Skeletal muscle tissue (tissue), 4 donors: ENCODE results near the gene ITGA7. TPM values are rescaled to one million over a fixed set of nuclear protein-coding genes. Genes with fewer than 3 reads are reported as not detected.

Experiments used
- H3K27ac ChIP-seq: one replicate; pipeline ENCODE4 v1.7.0; 2013; ENCODE audit warnings: mild to moderate bottlenecking, low read depth, low read length, inconsistent platforms
- H3K27me3 ChIP-seq, 3 donors: one replicate each; pipeline ENCODE4 v1.7.0; 2013; ENCODE audit warnings: low read length in 3 of 3; ENCODE audit not compliant: control insufficient read depth in 3 of 3, insufficient read depth in 3 of 3
- H3K36me3 ChIP-seq, 3 donors: one replicate each; pipeline ENCODE4 v1.7.0; 2013; ENCODE audit warnings: low read length in 3 of 3; ENCODE audit not compliant: control insufficient read depth in 3 of 3, insufficient read depth in 3 of 3
- H3K4me1 ChIP-seq, 3 donors: one replicate each; pipeline ENCODE4 v1.7.0; 2013; ENCODE audit warnings: low read length in 3 of 3, mild to moderate bottlenecking in 3 of 3; ENCODE audit not compliant: control insufficient read depth in 3 of 3, insufficient read depth in 3 of 3
- H3K4me3 ChIP-seq, 3 donors: one replicate each; pipeline ENCODE4 v1.7.0; 2013; ENCODE audit warnings: low read length in 3 of 3
- H3K9ac ChIP-seq, 3 donors: one replicate each; pipeline ENCODE4 v1.7.0; 2013; ENCODE audit warnings: low read length in 3 of 3, mild to moderate bottlenecking in 3 of 3, moderate library complexity in 2 of 3, low read depth in 1 of 3
- H3K9me3 ChIP-seq, 3 donors: one replicate each; pipeline ENCODE4 v1.7.0; 2013; ENCODE audit warnings: low read length in 3 of 3; ENCODE audit not compliant: control insufficient read depth in 3 of 3
- total RNA-seq: library from RNA; depleted of rRNA; stranded (reverse); fragments of >200 nt; gene quantifications from one replicate; pipeline ENCODE4 v1.2.3, GENCODE V29; 2014
- donor health status: Osteomylitis.

ITGA7 gene
- total RNA-seq, 1 donor from 2014 or later = 123 TPM

DNA sequence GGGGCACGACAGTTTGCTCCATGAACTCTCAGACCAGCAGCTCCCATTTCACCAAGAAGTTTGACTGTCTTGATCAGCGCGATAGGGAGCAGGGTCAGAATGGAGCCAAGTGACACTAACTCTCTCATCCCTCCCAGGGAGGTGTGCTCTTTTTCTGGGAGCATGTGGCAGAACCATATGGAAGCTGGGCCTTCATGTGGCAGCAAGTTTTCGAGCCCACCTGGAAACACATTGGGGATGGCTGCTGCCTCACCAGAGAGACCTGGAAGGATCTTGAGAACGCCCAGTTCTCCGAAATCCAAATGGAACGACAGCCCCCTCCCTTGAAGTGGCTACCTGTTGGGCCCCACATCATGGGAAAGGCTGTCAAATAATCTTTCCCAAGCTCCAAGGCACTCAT is 24.0 kb downstream of the ITGA7 start:
- Histone ChIP-seq H3K27me3 (peaks cover 0 to 5% (median 0%) of the 10 kb centered on the region in 3 donors), H3K4me3 (no peak overlapping the region), H3K36me3 (peaks cover 30 to 33% (median 30%) of the 10 kb centered on the region in 3 donors), H3K9ac (no peak overlapping the region), H3K27ac (no peak overlapping the region), H3K9me3 (no peaks in the 10 kb centered on the region), H3K4me1 (peaks cover 8 to 35% (median 16%) of the 10 kb centered on the region in 3 donors)

DNA sequence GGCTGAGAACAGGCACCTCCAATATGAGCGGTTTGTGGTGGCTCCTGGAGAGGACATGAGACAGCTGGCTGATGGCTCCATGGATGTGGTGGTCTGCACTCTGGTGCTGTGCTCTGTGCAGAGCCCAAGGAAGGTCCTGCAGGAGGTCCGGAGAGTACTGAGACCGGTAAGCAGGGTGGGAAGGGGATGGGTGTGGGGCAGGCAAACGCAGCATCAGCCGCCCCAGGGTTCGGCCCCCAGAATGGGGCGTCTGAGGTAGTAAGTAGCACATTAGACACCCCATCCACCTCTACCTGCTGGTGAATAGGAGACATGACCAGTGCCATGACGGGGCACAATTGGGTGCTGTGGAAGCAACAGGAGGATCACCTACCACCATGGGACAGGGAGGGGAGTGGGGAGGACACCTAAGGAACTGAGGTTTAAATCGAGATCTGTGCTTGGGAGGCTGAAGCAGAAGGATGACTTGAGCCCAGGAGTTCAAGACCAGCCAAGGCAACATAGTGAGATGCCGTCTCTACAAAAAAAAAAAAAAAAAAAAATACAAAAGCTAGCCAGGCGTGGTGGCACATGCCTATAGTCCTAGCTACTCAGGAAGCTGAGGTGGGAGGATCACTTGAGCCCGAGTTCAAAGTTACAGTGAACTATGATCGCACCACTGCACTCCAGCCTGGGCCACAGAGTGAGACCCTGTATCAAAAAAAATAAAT is 25.5 kb downstream of the ITGA7 start:
- H3K4me3 ChIP-seq = peak overlapping the region; percentile 63 to 76 (median 63)
- peak overlapping the region; percentile 59 to 76 (median 67) for H3K9ac ChIP-seq
- no peaks in the 10 kb centered on the region for H3K9me3 ChIP-seq
- H3K36me3 ChIP-seq = peaks cover 19 to 22% (median 21%) of the 10 kb centered on the region in 3 donors
- peaks cover 0 to 5% (median 0%) of the 10 kb centered on the region in 3 donors for H3K27me3 ChIP-seq
- H3K27ac ChIP-seq = peak overlapping the region; percentile 80
- peaks cover 8 to 35% (median 16%) of the 10 kb centered on the region in 3 donors for H3K4me1 ChIP-seq

DNA sequence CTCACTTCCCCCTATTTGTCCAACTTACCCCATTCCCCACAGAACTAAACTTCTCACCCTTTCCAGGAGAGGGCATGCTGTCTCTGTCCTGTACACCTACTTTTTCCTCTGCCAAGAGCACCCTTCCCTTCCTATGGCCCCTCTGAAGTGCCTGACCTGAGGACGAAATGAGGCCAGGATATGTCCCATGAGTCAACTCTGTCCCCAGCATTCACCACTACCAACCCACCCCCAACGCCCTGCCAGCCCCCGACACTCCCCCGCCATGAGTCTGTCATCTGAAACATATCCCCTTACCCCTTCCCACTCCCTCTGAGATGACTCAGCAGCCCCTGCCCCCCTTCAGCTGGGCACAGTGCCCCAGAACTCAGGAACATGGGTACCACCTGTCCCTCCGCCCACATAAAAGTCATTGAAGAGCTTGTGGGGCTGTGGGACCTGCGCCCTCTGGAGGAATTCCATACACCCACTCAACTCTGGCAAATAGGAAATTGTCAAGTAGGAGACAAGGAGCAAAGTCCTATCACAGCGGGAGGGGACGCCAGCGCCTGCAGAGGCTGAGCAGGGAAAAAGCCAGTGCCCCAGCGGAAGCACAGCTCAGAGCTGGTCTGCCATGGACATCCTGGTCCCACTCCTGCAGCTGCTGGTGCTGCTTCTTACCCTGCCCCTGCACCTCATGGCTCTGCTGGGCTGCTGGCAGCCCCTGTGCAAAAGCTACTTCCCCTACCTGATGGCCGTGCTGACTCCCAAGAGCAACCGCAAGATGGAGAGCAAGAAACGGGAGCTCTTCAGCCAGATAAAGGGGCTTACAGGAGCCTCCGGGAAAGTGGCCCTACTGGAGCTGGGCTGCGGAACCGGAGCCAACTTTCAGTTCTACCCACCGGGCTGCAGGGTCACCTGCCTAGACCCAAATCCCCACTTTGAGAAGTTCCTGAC is 26.3 kb downstream of the ITGA7 start:
- H3K4me3 ChIP-seq = peak overlapping the region; percentile 63 to 76 (median 63)
- H3K4me1 ChIP-seq = peaks cover 8 to 30% (median 16%) of the 10 kb centered on the region in 3 donors
- peak overlapping the region; percentile 59 to 76 (median 67) for H3K9ac ChIP-seq
- peak overlapping the region; percentile 80 for H3K27ac ChIP-seq
- peaks cover 0 to 5% (median 0%) of the 10 kb centered on the region in 3 donors for H3K27me3 ChIP-seq
- peaks cover 13 to 18% (median 16%) of the 10 kb centered on the region in 3 donors for H3K36me3 ChIP-seq
- H3K9me3 ChIP-seq = no peaks in the 10 kb centered on the region

DNA sequence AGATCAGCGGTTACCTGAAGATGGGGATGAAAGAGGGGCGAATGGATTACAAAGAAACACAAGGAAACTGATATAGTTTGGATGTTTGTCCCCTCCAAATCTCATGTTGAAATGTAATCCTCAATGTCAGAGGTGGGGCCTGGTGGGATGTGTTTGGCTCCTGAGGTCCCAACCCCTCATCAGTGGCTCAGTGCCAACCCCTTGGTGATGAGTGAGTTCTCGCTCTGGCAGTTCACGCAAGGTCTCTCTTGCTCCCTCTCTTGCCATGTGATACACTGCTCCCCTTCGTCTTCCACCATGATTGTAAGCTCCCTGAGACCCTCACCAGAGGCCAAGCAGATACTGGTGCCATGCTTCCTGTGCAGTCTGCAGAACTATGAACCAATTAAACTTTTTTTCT is 28.0 kb downstream of the ITGA7 start:
- no peak overlapping the region for H3K9ac ChIP-seq
- no peak overlapping the region for H3K4me3 ChIP-seq
- H3K27ac ChIP-seq = no peak overlapping the region
- peaks cover 0 to 5% (median 0%) of the 10 kb centered on the region in 3 donors for H3K27me3 ChIP-seq
- H3K36me3 ChIP-seq = peaks cover 0 to 2% (median 2%) of the 10 kb centered on the region in 3 donors
- H3K9me3 ChIP-seq = no peaks in the 10 kb centered on the region
- H3K4me1 ChIP-seq = peaks cover 8 to 26% (median 16%) of the 10 kb centered on the region in 3 donors

DNA sequence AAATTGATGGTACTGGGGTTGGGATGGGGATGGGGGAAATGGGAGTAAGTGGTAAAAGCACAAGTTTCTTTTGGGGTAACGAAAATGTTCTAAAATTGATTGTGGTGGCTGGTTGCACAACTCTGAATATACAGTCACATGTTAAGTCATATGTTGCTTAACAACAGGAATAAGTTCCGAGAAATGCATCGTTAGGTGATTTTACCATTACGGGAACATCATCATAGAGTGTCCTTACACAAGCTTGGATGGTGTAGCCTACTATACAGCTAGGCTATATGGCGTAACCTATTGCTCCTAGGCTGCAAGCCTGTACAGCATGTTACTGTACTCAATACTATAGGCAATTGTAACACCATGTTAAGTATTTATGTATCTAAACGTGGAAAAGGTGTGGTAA is 31.0 kb downstream of the ITGA7 start:
- H3K36me3 ChIP-seq = no peaks in the 10 kb centered on the region
- H3K9me3 ChIP-seq = no peaks in the 10 kb centered on the region
- no peak overlapping the region for H3K9ac ChIP-seq
- peaks cover 0 to 2% (median 0%) of the 10 kb centered on the region in 3 donors for H3K27me3 ChIP-seq
- peaks cover 5 to 6% (median 6%) of the 10 kb centered on the region in 3 donors for H3K4me1 ChIP-seq
- no peak overlapping the region for H3K27ac ChIP-seq
- H3K4me3 ChIP-seq = no peak overlapping the region

DNA sequence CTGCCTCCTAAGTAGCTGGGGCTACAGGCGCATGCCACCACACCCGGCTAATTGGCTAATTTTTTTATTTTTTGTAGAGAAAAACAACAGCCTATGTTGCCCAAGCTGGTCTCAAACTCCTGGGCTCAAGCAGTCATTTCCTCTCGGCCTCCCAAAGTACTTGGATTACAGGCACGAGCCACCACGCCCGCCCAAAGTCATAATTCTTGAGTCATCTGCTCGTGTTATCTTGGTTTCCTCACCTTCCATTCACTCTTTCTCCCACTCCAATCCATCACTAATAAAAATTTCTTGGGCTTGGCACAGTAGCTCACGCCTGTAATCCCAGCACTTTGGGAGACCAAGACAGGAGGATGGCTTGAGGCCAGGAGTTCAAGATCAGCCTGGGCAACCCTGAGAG is 32.0 kb downstream of the ITGA7 start:
- Histone ChIP-seq H3K4me3 (no peak overlapping the region), H3K9ac (no peak overlapping the region), H3K27ac (no peak overlapping the region), H3K4me1 (no peaks in the 10 kb centered on the region), H3K36me3 (no peaks in the 10 kb centered on the region), H3K9me3 (no peaks in the 10 kb centered on the region), H3K27me3 (no peaks in the 10 kb centered on the region)

DNA sequence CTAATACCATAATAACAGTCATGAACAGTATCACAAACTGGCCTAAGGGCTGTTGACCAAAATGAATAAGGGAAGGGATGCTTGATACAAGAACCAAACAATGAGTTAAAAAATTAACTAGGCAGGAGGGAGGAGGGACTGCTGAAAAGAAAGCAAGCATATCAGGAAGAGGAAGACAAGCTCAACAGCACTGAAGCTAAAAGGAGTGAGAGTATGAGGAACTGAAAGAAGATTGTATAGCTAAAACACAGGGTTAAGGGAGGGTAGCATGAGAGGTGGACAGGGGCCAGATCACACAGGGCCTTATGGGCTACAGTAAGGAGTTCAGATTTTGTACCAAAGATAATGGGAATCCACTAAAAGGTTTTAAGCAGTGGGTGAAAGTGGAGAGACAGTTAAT is 34.1 kb downstream of the ITGA7 start:
- Histone ChIP-seq H3K27ac (no peak overlapping the region), H3K27me3 (no peaks in the 10 kb centered on the region)

DNA sequence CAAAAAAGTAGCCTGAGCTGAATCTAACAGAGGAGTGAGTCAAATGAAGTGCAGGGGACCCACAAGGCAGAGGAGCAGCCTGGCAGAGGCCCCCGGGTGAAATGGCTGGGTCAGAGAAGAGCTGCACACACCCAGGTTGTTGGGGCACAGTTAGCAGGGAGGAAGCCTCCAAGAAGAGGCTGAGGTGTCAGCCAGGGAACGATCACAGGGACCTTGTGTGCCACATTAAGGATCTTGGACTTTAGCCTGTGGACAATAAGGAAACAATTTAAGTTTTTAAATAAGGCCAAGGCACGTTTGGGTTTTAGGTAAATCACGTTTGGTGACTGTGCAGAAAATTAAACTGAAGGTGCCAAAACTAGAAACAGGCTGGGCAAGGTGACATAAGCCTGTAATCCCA is 36.0 kb downstream of the ITGA7 start:
- H3K36me3 ChIP-seq = no peaks in the 10 kb centered on the region
- no peak overlapping the region for H3K4me3 ChIP-seq
- no peaks in the 10 kb centered on the region for H3K4me1 ChIP-seq
- no peak overlapping the region for H3K9ac ChIP-seq
- no peaks in the 10 kb centered on the region for H3K9me3 ChIP-seq
- H3K27ac ChIP-seq = no peak overlapping the region
- H3K27me3 ChIP-seq = no peaks in the 10 kb centered on the region

More for the DNA sequence above, 34.1 kb downstream of the ITGA7 start:
- H3K9me3 ChIP-seq = no peaks in the 10 kb centered on the region
- H3K4me1 ChIP-seq = no peaks in the 10 kb centered on the region
- H3K4me3 ChIP-seq = no peak overlapping the region
- no peaks in the 10 kb centered on the region for H3K36me3 ChIP-seq
- no peak overlapping the region for H3K9ac ChIP-seq

DNA sequence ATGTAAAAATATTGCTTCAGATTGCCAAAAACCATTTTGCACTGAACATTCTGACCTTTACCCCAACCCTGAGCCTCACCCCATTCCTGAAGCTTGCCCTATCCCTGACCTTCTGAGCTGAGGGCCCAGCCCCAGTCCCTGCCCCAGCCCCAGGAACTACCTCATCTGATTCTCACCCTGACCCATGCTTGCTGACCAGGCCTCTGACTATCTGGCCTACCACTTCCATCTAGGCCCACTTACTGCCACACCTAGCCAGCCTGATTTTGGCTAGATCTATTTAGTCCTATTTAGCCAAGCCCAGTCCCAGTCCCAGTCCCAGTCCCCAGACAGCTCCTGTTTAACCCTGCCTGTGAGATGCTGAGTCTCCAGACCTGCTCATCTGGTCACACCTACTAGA is 37.4 kb downstream of the ITGA7 start:
- no peak overlapping the region for H3K9ac ChIP-seq
- no peak overlapping the region for H3K27ac ChIP-seq
- no peaks in the 10 kb centered on the region for H3K27me3 ChIP-seq
- no peaks in the 10 kb centered on the region for H3K4me1 ChIP-seq
- H3K9me3 ChIP-seq = no peaks in the 10 kb centered on the region
- H3K4me3 ChIP-seq = no peak overlapping the region
- H3K36me3 ChIP-seq = no peaks in the 10 kb centered on the region

DNA sequence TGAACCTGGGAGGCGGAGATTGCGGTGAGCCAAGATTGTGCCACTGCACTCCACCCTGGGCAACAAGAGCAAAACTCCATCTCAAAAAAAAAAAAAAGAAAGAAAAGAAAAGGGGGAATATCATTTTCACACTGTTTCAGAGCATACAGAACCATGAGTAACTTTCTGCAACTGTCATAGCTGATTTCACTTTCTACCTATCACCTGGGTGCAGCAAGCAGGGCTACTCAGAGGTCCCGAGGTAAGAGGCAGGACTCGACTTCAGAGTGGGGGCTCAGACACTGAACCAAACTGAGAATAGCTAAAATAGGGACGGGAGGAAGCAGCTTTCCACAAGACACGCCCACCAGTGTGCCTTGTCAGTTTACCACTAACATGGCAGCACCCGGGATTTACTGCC is 41.2 kb downstream of the ITGA7 start:
- Histone ChIP-seq H3K4me1 (no peaks in the 10 kb centered on the region), H3K27ac (no peak overlapping the region), H3K9ac (no peak overlapping the region)

More for the DNA sequence above, 41.2 kb downstream of the ITGA7 start:
- Histone ChIP-seq H3K36me3 (no peaks in the 10 kb centered on the region), H3K27me3 (no peaks in the 10 kb centered on the region), H3K9me3 (no peaks in the 10 kb centered on the region), H3K4me3 (no peak overlapping the region)
